ENCODE results near the gene NNT. TPM values are rescaled to one million over a fixed set of nuclear protein-coding genes. Genes with fewer than 3 reads are reported as not detected.

Gene NNT
- total RNA-seq, 1 donor from 2014 or later = 656 TPM

Other genes starting within 250 kb of the NNT start
- 0.60 TPM for gene CCL28, start 190.8 kb upstream of the NNT start, total RNA-seq
- 6.8 TPM for gene TMEM267, start 119.3 kb upstream of the NNT start, total RNA-seq
- gene C5orf34, start 88.0 kb upstream of the NNT start, total RNA-seq = 0.22 TPM
- 129 TPM for gene PAIP1, start 46.1 kb upstream of the NNT start, total RNA-seq